Measurements from ENCODE around the gene ASAP2. TPM values are rescaled to one million over a fixed set of nuclear protein-coding genes. Genes with fewer than 3 reads are reported as not detected.

Gene ASAP2
- total RNA-seq, 2 experiments from 2014 or later: 0.14 to 0.15 TPM

GRCh38 chr2:9336576-9337314, 130.1 kb downstream of the ASAP2 start:
- Mint-ChIP-seq H3K9me3 (no peaks in the 10 kb centered on the region), H3K4me3 (no peak overlapping the region), H3K27ac (no peak overlapping the region), H3K4me1 (ENCODE audit: low read depth) (peaks cover 5% of the 10 kb centered on the region), H3K36me3 (ENCODE audit: low read depth) (no peaks in the 10 kb centered on the region), H3K27me3 (ENCODE audit: low read depth) (no peaks in the 10 kb centered on the region)
- no peak for DNase-seq
- CTCF ChIA-PET: no interaction called here
- intact Hi-C loops (cut with micrococcal nuclease): no loop called here

- H3K4me3 Mint-ChIP-seq: no peak overlapping the region
- H3K9me3 Mint-ChIP-seq: no peaks in the 10 kb centered on the region
- CTCF ChIA-PET: no interaction called here
- H3K27me3 Mint-ChIP-seq (ENCODE audit: low read depth): no peaks in the 10 kb centered on the region
- no peaks in the 10 kb centered on the region for H3K36me3 Mint-ChIP-seq (ENCODE audit: low read depth)
- intact Hi-C loops (cut with micrococcal nuclease): no loop called here
- no peak for DNase-seq
- peaks cover 5% of the 10 kb centered on the region for H3K4me1 Mint-ChIP-seq (ENCODE audit: low read depth)
- H3K27ac Mint-ChIP-seq: no peak overlapping the region
These were observed 131.3 kb downstream of the ASAP2 start for GRCh38 chr2:9337901-9338300.

GRCh38 chr2:9341337-9341887, 134.8 kb downstream of the ASAP2 start:
- CTCF ChIA-PET: no interaction called here
- intact Hi-C loops (cut with micrococcal nuclease): no loop called here
- H3K4me3 Mint-ChIP-seq: no peak overlapping the region
- no peaks in the 10 kb centered on the region for H3K36me3 Mint-ChIP-seq (ENCODE audit: low read depth)
- peaks cover 2% of the 10 kb centered on the region for H3K4me1 Mint-ChIP-seq (ENCODE audit: low read depth)
- H3K9me3 Mint-ChIP-seq: no peaks in the 10 kb centered on the region
- H3K27ac Mint-ChIP-seq: no peak overlapping the region
- no peaks in the 10 kb centered on the region for H3K27me3 Mint-ChIP-seq (ENCODE audit: low read depth)
- DNase-seq: no peak

- DNase-seq: no peak
- H3K4me3 Mint-ChIP-seq: no peak overlapping the region
- H3K36me3 Mint-ChIP-seq (ENCODE audit: low read depth): no peaks in the 10 kb centered on the region
- intact Hi-C loops (cut with micrococcal nuclease): no loop called here
- no peaks in the 10 kb centered on the region for H3K9me3 Mint-ChIP-seq
- H3K27ac Mint-ChIP-seq: no peak overlapping the region
- H3K27me3 Mint-ChIP-seq (ENCODE audit: low read depth): no peaks in the 10 kb centered on the region
- CTCF ChIA-PET: no interaction called here
- H3K4me1 Mint-ChIP-seq (ENCODE audit: low read depth): no peaks in the 10 kb centered on the region
These were observed 136.0 kb downstream of the ASAP2 start for GRCh38 chr2:9342659-9343058.

GRCh38 chr2:9343524-9343923, 136.9 kb downstream of the ASAP2 start:
- H3K4me1 Mint-ChIP-seq (ENCODE audit: low read depth): no peaks in the 10 kb centered on the region
- CTCF ChIA-PET: no interaction called here
- no peak for DNase-seq
- H3K27me3 Mint-ChIP-seq (ENCODE audit: low read depth): no peaks in the 10 kb centered on the region
- H3K9me3 Mint-ChIP-seq: no peaks in the 10 kb centered on the region
- H3K27ac Mint-ChIP-seq: no peak overlapping the region
- intact Hi-C loops (cut with micrococcal nuclease): no loop called here
- no peak overlapping the region for H3K4me3 Mint-ChIP-seq
- no peaks in the 10 kb centered on the region for H3K36me3 Mint-ChIP-seq (ENCODE audit: low read depth)

GRCh38 chr2:9344434-9344833, 137.8 kb downstream of the ASAP2 start:
- no peaks in the 10 kb centered on the region for H3K4me1 Mint-ChIP-seq (ENCODE audit: low read depth)
- DNase-seq: no peak
- H3K9me3 Mint-ChIP-seq: no peaks in the 10 kb centered on the region
- H3K4me3 Mint-ChIP-seq: no peak overlapping the region
- CTCF ChIA-PET: no interaction called here
- no peaks in the 10 kb centered on the region for H3K36me3 Mint-ChIP-seq (ENCODE audit: low read depth)
- intact Hi-C loops (cut with micrococcal nuclease): no loop called here
- H3K27ac Mint-ChIP-seq: no peak overlapping the region
- no peaks in the 10 kb centered on the region for H3K27me3 Mint-ChIP-seq (ENCODE audit: low read depth)

GRCh38 chr2:9345343-9345742, 138.7 kb downstream of the ASAP2 start:
- CTCF ChIA-PET: no interaction called here
- H3K36me3 Mint-ChIP-seq (ENCODE audit: low read depth): no peaks in the 10 kb centered on the region
- no peak for DNase-seq
- no peaks in the 10 kb centered on the region for H3K27me3 Mint-ChIP-seq (ENCODE audit: low read depth)
- H3K9me3 Mint-ChIP-seq: no peaks in the 10 kb centered on the region
- intact Hi-C loops (cut with micrococcal nuclease): no loop called here
- H3K4me1 Mint-ChIP-seq (ENCODE audit: low read depth): no peaks in the 10 kb centered on the region
- no peak overlapping the region for H3K4me3 Mint-ChIP-seq
- H3K27ac Mint-ChIP-seq: no peak overlapping the region

- no peak overlapping the region for H3K27ac Mint-ChIP-seq
- CTCF ChIA-PET: interaction anchor here (0.8 kb wide), 1 partner anchor 60 kb away, joined by 3 read pairs; no protein-coding TSS in a partner anchor
- no peak for DNase-seq
- H3K36me3 Mint-ChIP-seq (ENCODE audit: low read depth): no peaks in the 10 kb centered on the region
- no peak overlapping the region for H3K4me3 Mint-ChIP-seq
- intact Hi-C loops (cut with micrococcal nuclease): no loop called here
- H3K4me1 Mint-ChIP-seq (ENCODE audit: low read depth): no peaks in the 10 kb centered on the region
- no peaks in the 10 kb centered on the region for H3K9me3 Mint-ChIP-seq
- no peaks in the 10 kb centered on the region for H3K27me3 Mint-ChIP-seq (ENCODE audit: low read depth)
These were observed 139.4 kb downstream of the ASAP2 start for GRCh38 chr2:9345997-9346396.

GRCh38 chr2:9346885-9347284, 140.3 kb downstream of the ASAP2 start:
- Mint-ChIP-seq H3K27me3 (ENCODE audit: low read depth) (no peaks in the 10 kb centered on the region), H3K4me3 (no peak overlapping the region), H3K36me3 (ENCODE audit: low read depth) (no peaks in the 10 kb centered on the region), H3K4me1 (ENCODE audit: low read depth) (no peaks in the 10 kb centered on the region), H3K9me3 (no peaks in the 10 kb centered on the region), H3K27ac (no peak overlapping the region)
- CTCF ChIA-PET: no interaction called here
- intact Hi-C loops (cut with micrococcal nuclease): no loop called here
- no peak for DNase-seq

GRCh38 chr2:9347411-9347881, 140.8 kb downstream of the ASAP2 start:
- no peaks in the 10 kb centered on the region for H3K36me3 Mint-ChIP-seq (ENCODE audit: low read depth)
- CTCF ChIA-PET: no interaction called here
- H3K9me3 Mint-ChIP-seq: no peaks in the 10 kb centered on the region
- no peaks in the 10 kb centered on the region for H3K27me3 Mint-ChIP-seq (ENCODE audit: low read depth)
- H3K4me3 Mint-ChIP-seq: no peak overlapping the region
- no peak for DNase-seq
- intact Hi-C loops (cut with micrococcal nuclease): no loop called here
- no peaks in the 10 kb centered on the region for H3K4me1 Mint-ChIP-seq (ENCODE audit: low read depth)
- no peak overlapping the region for H3K27ac Mint-ChIP-seq

GRCh38 chr2:9354318-9354717, 147.7 kb downstream of the ASAP2 start:
- CTCF ChIA-PET: no interaction called here
- H3K36me3 Mint-ChIP-seq (ENCODE audit: low read depth): no peaks in the 10 kb centered on the region

GRCh38 chr2:9355270-9355669, 148.7 kb downstream of the ASAP2 start:
- H3K27me3 Mint-ChIP-seq (ENCODE audit: low read depth): peaks cover 8% of the 10 kb centered on the region
- no peaks in the 10 kb centered on the region for H3K9me3 Mint-ChIP-seq
- DNase-seq: no peak
- CTCF ChIA-PET: no interaction called here
- no peaks in the 10 kb centered on the region for H3K36me3 Mint-ChIP-seq (ENCODE audit: low read depth)
- H3K4me3 Mint-ChIP-seq: no peak overlapping the region
- H3K4me1 Mint-ChIP-seq (ENCODE audit: low read depth): no peaks in the 10 kb centered on the region
- intact Hi-C loops (cut with micrococcal nuclease): no loop called here
- no peak overlapping the region for H3K27ac Mint-ChIP-seq

More at GRCh38 chr2:9354318-9354717, 147.7 kb downstream of the ASAP2 start:
- DNase-seq: no peak
- Mint-ChIP-seq H3K4me3 (no peak overlapping the region), H3K9me3 (no peaks in the 10 kb centered on the region), H3K4me1 (ENCODE audit: low read depth) (no peaks in the 10 kb centered on the region), H3K27me3 (ENCODE audit: low read depth) (peaks cover 8% of the 10 kb centered on the region), H3K27ac (no peak overlapping the region)
- intact Hi-C loops (cut with micrococcal nuclease): no loop called here

GRCh38 chr2:9355716-9356115, 149.1 kb downstream of the ASAP2 start:
- no peak overlapping the region for H3K4me3 Mint-ChIP-seq
- CTCF ChIA-PET: no interaction called here
- DNase-seq: no peak
- H3K9me3 Mint-ChIP-seq: no peaks in the 10 kb centered on the region
- no peaks in the 10 kb centered on the region for H3K4me1 Mint-ChIP-seq (ENCODE audit: low read depth)
- peaks cover 8% of the 10 kb centered on the region for H3K27me3 Mint-ChIP-seq (ENCODE audit: low read depth)
- intact Hi-C loops (cut with micrococcal nuclease): no loop called here
- no peak overlapping the region for H3K27ac Mint-ChIP-seq
- no peaks in the 10 kb centered on the region for H3K36me3 Mint-ChIP-seq (ENCODE audit: low read depth)
